Measurements from ENCODE around the gene NKIRAS2. TPM values are rescaled to one million over a fixed set of nuclear protein-coding genes. Genes with fewer than 3 reads are reported as not detected.

Gene NKIRAS2
- total and polyA plus RNA-seq, 2 of the 13 experiments (the other 11 are each of a cell fraction or from before 2014, with no cell fraction given), result 27.9 to 42.0 TPM

DNA sequence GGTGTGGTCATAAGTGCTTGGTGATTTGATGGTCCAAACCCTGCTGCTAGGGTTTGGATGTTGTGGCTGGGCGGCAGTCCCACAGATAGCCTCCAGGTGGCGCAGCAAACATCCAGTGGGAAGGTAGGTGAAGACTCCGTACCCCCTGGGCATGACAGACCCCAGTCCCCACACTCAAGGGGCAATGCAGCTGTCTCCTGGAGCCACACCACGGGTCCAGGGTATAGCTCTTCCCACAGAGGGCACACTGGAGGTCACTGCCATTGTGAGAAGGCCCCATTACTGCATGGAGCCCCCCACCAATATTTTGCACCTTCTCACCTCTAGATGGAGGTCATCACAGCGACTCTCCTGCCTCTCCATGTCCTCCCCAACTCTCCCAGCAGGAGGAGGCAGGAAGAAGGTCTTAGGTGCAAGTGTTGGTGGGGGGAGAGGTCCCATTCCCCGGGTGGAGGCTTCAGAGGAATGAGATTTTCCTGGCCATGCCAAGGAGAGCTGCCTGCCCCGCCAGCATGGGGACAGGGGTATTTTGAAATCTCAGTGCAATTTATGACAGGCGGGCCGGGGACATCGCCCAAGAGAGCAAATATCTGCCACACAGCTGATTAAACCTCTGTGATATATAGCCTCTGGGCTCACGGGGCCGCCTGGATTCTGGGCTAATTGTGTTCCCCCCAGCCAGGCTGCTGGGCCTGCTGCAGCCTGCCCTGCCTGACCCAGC lies 47.6 kb downstream of the NKIRAS2 start (continued):
- TF ChIP-seq PAWR (CRISPR knock-in tag; IDR thresholded peaks at IDR 0.05; ENCODE audit: borderline replicate concordance), result no peak
- TF ChIP-seq, protein P1, sequence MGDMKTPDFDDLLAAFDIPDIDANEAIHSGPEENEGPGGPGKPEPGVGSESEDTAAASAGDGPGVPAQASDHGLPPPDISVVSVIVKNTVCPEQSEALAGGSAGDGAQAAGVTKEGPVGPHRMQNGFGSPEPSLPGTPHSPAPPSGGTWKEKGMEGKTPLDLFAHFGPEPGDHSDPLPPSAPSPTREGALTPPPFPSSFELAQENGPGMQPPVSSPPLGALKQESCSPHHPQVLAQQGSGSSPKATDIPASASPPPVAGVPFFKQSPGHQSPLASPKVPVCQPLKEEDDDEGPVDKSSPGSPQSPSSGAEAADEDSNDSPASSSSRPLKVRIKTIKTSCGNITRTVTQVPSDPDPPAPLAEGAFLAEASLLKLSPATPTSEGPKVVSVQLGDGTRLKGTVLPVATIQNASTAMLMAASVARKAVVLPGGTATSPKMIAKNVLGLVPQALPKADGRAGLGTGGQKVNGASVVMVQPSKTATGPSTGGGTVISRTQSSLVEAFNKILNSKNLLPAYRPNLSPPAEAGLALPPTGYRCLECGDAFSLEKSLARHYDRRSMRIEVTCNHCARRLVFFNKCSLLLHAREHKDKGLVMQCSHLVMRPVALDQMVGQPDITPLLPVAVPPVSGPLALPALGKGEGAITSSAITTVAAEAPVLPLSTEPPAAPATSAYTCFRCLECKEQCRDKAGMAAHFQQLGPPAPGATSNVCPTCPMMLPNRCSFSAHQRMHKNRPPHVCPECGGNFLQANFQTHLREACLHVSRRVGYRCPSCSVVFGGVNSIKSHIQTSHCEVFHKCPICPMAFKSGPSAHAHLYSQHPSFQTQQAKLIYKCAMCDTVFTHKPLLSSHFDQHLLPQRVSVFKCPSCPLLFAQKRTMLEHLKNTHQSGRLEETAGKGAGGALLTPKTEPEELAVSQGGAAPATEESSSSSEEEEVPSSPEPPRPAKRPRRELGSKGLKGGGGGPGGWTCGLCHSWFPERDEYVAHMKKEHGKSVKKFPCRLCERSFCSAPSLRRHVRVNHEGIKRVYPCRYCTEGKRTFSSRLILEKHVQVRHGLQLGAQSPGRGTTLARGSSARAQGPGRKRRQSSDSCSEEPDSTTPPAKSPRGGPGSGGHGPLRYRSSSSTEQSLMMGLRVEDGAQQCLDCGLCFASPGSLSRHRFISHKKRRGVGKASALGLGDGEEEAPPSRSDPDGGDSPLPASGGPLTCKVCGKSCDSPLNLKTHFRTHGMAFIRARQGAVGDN (CRISPR knock-in tag; IDR thresholded peaks at IDR 0.05), result peak; percentile 63
- 0 out of 2 replicates have a peak, but pooled peaks have one; percentile 62 for TF ChIP-seq HNRNPL (IDR thresholded peaks at IDR 0.05; ENCODE audit: low read depth, low read length)
- peak; percentile 44; the same call in 1 of the 2 replicates for TF ChIP-seq ZKSCAN1 (IDR thresholded peaks at IDR 0.05; ENCODE audit: low read length)
- TF ChIP-seq, protein P2, sequence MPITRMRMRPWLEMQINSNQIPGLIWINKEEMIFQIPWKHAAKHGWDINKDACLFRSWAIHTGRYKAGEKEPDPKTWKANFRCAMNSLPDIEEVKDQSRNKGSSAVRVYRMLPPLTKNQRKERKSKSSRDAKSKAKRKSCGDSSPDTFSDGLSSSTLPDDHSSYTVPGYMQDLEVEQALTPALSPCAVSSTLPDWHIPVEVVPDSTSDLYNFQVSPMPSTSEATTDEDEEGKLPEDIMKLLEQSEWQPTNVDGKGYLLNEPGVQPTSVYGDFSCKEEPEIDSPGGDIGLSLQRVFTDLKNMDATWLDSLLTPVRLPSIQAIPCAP (CRISPR knock-in tag; IDR thresholded peaks at IDR 0.05; ENCODE audit: low read depth), result no peak
- no peak for TF ChIP-seq TAF1 (CRISPR knock-in tag; IDR thresholded peaks at IDR 0.05)
- no peak for TF ChIP-seq ZNF772 (CRISPR knock-in tag; IDR thresholded peaks at IDR 0.05)
- TF ChIP-seq CCDC6 (CRISPR knock-in tag; IDR thresholded peaks at IDR 0.05), result no peak
- no peak for TF ChIP-seq ARHGAP35 (CRISPR knock-in tag; IDR thresholded peaks at IDR 0.05; ENCODE audit: borderline replicate concordance)
- TF ChIP-seq, protein P3, sequence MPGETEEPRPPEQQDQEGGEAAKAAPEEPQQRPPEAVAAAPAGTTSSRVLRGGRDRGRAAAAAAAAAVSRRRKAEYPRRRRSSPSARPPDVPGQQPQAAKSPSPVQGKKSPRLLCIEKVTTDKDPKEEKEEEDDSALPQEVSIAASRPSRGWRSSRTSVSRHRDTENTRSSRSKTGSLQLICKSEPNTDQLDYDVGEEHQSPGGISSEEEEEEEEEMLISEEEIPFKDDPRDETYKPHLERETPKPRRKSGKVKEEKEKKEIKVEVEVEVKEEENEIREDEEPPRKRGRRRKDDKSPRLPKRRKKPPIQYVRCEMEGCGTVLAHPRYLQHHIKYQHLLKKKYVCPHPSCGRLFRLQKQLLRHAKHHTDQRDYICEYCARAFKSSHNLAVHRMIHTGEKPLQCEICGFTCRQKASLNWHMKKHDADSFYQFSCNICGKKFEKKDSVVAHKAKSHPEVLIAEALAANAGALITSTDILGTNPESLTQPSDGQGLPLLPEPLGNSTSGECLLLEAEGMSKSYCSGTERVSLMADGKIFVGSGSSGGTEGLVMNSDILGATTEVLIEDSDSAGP (CRISPR knock-in tag; IDR thresholded peaks at IDR 0.05; ENCODE audit: borderline replicate concordance), result peak; percentile 68; the same call in 1 of the 2 replicates
- TF ChIP-seq ZNF263 (CRISPR knock-in tag; IDR thresholded peaks at IDR 0.05), result no peak
- TF ChIP-seq, protein P4, sequence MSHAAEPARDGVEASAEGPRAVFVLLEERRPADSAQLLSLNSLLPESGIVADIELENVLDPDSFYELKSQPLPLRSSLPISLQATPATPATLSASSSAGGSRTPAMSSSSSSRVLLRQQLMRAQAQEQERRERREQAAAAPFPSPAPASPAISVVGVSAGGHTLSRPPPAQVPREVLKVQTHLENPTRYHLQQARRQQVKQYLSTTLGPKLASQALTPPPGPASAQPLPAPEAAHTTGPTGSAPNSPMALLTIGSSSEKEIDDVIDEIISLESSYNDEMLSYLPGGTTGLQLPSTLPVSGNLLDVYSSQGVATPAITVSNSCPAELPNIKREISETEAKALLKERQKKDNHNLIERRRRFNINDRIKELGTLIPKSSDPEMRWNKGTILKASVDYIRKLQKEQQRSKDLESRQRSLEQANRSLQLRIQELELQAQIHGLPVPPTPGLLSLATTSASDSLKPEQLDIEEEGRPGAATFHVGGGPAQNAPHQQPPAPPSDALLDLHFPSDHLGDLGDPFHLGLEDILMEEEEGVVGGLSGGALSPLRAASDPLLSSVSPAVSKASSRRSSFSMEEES (CRISPR knock-in tag; IDR thresholded peaks at IDR 0.05), result no peak
- TF ChIP-seq TCF7 (IDR thresholded peaks at IDR 0.05; ENCODE audit: low read depth), result no peak
- TF ChIP-seq, protein P5, sequence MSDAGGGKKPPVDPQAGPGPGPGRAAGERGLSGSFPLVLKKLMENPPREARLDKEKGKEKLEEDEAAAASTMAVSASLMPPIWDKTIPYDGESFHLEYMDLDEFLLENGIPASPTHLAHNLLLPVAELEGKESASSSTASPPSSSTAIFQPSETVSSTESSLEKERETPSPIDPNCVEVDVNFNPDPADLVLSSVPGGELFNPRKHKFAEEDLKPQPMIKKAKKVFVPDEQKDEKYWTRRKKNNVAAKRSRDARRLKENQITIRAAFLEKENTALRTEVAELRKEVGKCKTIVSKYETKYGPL (CRISPR knock-in tag; IDR thresholded peaks at IDR 0.05), result no peak
- TF ChIP-seq, protein P6, sequence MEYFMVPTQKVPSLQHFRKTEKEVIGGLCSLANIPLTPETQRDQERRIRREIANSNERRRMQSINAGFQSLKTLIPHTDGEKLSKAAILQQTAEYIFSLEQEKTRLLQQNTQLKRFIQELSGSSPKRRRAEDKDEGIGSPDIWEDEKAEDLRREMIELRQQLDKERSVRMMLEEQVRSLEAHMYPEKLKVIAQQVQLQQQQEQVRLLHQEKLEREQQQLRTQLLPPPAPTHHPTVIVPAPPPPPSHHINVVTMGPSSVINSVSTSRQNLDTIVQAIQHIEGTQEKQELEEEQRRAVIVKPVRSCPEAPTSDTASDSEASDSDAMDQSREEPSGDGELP (IDR thresholded peaks at IDR 0.05; ENCODE audit: borderline replicate concordance, low read depth), result no peak
- TF ChIP-seq ZBTB7A (CRISPR knock-in tag; IDR thresholded peaks at IDR 0.05), result peak; percentile 53; the same call in 1 of the 2 replicates
- no peak for TF ChIP-seq PHF5A (CRISPR knock-in tag; IDR thresholded peaks at IDR 0.05; ENCODE audit: low read depth, unreplicated experiment)

Data from HepG2 (cell line).